DMS153 treated with DMSO at 0.1 percent for 48 hours (cell line): Measurements from ENCODE around the gene GMPPA.

Experiments
- DNase-seq: peaks from one replicate; lab custom pipeline; 2025; ENCODE audit not compliant: unreplicated experiment; lab: John Stamatoyannopoulos, UW

Gene GMPPA

GRCh38 chr2:219553463-219553963 is 54.8 kb downstream of the GMPPA start:
- no peak for DNase-seq

DNA sequence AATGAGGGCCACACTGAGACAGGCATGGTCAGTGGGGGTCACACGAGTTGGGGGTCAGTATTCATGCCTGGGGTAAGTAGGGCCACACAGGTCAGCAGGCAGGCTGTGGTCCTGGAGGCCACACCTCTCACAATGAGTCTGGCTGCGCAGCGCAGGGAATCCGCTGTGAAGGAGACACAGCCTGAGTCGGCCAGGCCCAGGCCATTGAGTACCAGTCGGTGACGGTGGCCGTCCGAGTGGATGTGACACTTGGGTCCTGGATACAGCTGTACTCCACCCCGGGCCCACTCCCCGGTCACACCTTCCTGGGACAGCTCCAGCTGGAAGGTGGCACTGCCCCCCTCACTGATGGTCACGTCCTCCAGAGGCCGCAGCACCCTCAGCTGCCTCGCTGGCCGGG is 55.7 kb downstream of the GMPPA start:
- DNase-seq, result no peak

DNA sequence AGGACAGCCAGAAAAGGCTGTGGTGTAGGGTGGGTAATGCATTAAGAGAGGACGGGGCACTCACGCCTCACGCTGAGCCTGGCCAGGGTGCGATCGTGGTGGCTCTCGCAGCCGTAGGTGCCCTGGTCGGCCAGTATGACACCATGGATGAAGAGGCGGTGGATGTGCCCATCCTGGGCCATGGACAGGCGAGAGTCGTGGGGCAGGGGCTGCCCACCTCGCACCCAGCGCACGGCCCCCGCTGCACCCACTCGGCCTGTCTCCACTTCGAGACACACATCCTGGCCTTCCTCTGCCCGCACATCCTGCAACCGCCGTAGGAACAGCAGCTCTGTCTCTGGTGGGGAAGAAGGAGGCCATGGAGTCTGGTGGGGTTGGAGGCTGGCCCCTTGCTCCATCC is 57.3 kb downstream of the GMPPA start:
- no peak for DNase-seq

DNA sequence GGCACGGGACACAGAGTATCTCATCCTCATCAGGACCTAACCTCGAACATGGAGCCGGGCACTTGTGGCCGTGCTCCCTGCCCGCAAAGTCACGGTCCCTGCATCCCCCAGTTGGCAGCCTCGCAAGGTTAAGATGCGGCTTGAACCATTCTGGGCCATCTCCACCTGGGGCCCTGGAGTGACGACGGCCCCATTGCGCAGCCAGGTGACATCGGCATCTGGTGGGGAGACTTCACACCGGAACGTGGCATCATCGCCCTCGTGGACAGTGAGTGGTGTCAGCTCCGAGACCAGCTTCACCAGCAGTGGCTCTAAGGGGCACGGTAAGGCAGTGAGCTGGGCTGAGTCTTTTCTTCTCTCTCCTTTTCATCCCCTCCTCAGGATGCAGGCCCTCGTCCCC is 57.7 kb downstream of the GMPPA start:
- DNase-seq, result no peak
